Activated CD4-positive, CD25-positive, alpha-beta regulatory T cell treated with anti-CD3 and anti-CD28 coated beads, Interleukin-2, amount 50 U/mL, for 16 hours (primary cell): ENCODE measurements around the gene PRSS16.
"Not testable (repeated sequence)": the region's sequence is repeated elsewhere in the genome, so short reads cannot be mapped to it uniquely, and the experiment has no call there.

Experiments
- DNase-seq: peaks from one replicate; pipeline ENCODE4 v3.0.0-alpha.2; 2020; ENCODE audit warnings: low read depth, low spot score

Gene PRSS16, protein sequence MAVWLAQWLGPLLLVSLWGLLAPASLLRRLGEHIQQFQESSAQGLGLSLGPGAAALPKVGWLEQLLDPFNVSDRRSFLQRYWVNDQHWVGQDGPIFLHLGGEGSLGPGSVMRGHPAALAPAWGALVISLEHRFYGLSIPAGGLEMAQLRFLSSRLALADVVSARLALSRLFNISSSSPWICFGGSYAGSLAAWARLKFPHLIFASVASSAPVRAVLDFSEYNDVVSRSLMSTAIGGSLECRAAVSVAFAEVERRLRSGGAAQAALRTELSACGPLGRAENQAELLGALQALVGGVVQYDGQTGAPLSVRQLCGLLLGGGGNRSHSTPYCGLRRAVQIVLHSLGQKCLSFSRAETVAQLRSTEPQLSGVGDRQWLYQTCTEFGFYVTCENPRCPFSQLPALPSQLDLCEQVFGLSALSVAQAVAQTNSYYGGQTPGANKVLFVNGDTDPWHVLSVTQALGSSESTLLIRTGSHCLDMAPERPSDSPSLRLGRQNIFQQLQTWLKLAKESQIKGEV

GRCh38 chr6:27247133-27247836, at the start of gene PRSS16:
PRSS16 (plus strand) TSS chr6:27247701; CDS start chr6:27247738, 37 bp downstream.
- DNase-seq: no peak

DNA sequence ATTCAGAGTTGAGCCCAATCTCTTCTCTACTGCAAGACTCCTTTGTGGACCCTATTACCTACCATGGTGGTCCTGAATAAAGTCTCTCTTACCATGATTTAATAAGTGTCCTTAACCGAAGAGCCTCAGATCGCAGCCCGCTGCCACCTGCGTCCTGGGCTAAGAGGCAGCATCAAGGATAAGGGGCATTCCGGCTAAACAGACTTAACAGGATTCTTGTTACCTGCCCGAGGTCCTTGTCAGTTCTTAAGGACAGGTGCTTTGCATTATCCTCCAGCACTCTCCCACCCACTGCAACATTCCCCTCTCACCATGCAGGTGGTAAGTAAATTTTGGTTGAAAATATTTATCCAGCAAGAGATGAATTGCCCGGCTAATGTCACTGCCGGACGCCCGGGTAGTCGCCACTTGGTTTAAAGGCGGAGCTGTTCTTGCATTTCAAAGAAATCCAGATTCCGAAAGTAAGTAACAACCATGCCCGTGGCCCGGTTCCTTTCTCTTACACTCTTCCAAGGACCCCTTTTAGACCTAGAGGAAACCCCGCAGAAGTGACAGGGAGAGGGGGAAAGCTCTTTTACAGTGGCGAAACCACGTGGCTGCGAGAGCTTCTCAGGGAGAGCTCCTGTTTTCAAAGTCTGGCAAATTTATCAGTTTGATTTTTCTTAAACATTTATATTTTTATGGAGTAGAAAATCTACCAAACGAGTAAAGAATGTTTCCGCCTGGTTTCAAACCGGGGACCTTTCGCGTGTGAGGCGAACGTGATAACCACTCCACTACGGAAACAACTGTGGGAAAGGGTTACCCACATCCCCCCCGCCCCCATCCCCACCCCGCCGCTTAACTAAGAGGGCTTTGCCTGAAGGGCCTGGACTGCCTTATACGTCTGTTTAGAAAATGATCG, 41.9 kb upstream of the PRSS16 start:
- DNase-seq: no peak

GRCh38 chr6:27206806-27207205, 40.7 kb upstream of the PRSS16 start:
- DNase-seq: no peak

DNA sequence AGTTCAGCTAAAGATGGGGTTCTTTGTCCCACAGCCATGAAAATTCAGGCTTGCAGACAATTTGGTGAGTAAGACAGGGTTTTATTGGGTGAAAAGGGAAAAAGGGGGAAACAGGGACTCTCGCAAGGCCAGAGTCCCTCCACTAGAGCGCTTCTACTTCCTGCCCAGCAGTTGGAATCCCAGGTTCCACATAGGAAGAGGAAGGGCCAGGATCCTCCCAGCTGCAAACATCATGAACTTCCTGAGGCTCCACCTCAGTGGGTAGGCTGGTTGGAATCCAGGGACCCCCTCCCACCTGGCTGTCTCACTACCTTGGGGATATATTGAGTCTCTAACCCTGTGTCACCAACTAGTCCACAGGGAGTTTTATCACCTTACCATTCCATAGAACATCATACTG, 39.5 kb upstream of the PRSS16 start:
- DNase-seq: no peak

DNA sequence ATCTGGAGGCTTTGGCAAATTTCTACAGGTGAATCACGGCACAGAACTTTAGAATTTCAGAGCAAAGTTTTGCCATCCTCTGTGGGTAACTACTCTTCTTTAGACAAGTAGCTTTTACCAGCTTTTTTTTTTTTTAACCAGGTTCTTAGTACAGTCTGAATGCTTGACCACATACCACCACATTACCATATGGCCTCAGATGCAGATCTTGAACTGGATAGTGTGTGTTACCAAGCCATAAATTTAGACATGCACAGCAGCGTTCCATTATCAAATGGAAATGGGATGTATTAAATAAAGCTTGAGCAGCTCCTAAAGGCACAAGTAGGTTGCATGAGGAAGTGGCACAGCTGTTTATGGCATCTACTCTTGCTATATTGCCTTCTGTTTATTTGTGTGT, 38.3 kb upstream of the PRSS16 start:
- DNase-seq: no peak

- no peak for DNase-seq
Measured at GRCh38 chr6:27209659-27210269, 37.7 kb upstream of the PRSS16 start.

DNA sequence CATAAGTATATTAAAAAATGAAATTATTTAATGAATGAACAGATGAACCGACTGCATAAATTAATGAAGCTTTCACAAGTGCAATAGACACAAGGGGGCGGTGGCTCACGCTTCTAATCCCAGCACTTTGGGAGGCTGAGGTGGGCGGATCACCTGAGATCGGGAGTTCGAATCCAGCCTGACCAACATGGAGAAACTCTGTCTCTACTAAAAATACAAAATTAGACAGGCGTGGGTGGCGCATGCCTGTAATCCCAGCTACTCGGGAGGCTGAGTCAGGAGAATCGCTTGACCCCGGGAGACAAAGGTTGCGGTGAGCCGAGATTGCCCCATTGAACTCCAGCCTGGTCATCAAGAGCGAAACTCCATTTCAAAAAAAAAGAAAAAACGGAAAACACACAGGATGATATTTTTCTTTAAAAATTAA, 34.4 kb upstream of the PRSS16 start:
- not testable (repeated sequence) for DNase-seq

- DNase-seq: no peak
Measured at GRCh38 chr6:27213544-27214125, 33.9 kb upstream of the PRSS16 start.

- DNase-seq: no peak
Measured at GRCh38 chr6:27214126-27214601, 33.3 kb upstream of the PRSS16 start.

DNA sequence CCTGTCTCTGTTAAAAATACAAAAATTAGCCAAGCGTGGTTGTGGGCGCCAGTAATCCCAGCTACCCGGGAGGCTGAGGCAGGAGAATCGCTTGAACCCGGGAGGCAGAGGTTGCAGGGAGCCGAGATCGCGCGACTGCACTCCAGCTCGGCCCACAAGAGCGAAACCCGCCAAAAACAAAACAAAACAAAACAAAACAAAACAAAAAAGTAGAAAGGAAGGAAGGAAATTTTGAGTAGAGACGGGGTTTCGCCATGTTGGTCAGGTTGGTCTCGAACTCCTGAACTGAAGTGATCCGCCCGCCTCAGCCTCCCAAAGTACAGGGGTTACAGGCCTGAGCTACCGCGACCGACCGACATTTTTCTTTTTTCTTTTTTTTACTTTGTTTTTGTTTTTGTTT, 30.6 kb upstream of the PRSS16 start:
- no peak for DNase-seq

- DNase-seq: not testable (repeated sequence)
Measured at GRCh38 chr6:27222971-27223370, 24.5 kb upstream of the PRSS16 start.

GRCh38 chr6:27224729-27225128, 22.8 kb upstream of the PRSS16 start:
- no peak for DNase-seq

DNA sequence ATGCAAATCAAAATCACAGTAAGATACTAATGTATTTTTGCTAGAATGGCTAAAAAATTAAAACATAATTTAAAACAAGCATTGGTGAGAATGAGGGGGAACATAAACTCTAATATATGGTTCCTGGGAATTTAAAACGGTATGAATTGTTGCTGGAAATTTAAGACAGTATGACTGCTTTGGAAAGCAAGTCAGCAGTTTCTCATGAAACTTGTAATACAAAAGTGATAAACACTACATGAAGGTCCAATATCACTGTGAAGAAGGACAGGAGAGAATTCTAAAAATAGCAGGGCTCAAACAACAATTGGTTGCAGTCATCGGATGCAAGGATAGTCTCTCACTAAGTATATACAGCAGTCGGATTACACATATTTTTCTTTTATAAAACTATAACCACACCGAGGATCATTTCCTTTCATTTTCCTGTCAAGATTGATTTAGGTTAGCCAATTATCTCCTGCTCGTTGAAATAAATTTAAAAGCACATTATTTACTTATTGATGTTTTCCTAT, 18.5 kb upstream of the PRSS16 start:
- no peak for DNase-seq

GRCh38 chr6:27230758-27231111, 16.8 kb upstream of the PRSS16 start:
- no peak for DNase-seq

DNA sequence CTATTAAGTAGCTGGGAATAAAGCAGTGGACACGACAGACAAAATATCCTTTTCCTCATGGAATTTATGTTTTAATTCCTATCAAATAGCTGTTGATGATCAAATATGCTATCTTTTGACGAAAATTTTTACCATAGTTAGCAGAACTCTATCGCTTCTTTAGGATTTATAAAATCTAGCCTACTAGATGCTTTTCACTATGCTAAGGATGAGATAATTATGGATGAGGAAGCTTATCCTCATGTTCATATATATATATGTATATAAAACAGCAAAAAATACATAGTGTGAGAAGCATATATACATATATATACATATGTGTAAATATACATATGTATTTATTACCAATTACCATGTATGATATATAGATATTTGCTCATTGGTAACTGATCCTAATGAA, 12.9 kb upstream of the PRSS16 start:
- no peak for DNase-seq

DNA sequence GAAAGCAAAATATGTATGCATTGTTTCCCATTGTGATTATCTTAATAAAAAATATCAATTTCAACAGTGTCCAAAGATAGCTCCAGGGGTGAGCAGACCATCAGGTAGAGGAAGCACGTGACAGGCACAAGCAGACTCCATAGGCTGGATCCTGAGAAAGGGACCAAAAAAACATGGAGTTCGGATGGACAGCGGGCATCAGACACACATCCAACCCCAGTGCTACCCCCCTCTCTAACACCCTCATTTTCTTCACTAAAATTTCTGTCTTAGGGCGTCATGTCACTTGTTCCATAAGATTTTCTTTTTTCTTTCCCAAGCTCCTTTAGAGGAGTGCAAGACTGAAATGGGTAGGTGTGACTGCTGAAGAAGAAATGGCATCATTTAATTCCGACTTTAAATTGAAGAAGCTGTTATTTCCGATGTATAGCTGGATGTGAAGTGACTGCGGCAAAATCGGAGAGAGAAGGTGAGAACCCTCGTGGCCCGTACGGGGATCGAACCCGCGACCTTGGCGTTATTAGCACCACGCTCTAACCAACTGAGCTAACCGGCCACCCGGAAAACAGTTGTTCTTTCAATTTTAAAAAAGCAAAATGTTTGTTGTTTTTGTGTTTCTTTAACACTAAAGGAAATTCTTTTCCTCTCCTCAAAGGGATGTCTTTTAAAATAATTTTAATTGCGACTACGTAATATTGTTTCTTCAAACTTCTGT, 10.3 kb upstream of the PRSS16 start:
- no peak for DNase-seq

- no peak for DNase-seq
Measured at GRCh38 chr6:27238010-27238983, 9.2 kb upstream of the PRSS16 start.

GRCh38 chr6:27239258-27239657, 8.2 kb upstream of the PRSS16 start:
- DNase-seq: no peak

GRCh38 chr6:27241443-27241842, 6.1 kb upstream of the PRSS16 start:
- DNase-seq: no peak
